CD4-positive, alpha-beta T cell treated with Interleukin-15 for 4 hours (primary cell): Measurements from ENCODE around the gene WDR37.
"Not testable (repeated sequence)": the region's sequence is repeated elsewhere in the genome, so short reads cannot be mapped to it uniquely, and the experiment has no call there.

Experiments
- DNase-seq: peaks from one replicate; pipeline ENCODE4 v3.0.0-alpha.2; 2020; ENCODE audit warnings: low spot score

WDR37 gene

DNA sequence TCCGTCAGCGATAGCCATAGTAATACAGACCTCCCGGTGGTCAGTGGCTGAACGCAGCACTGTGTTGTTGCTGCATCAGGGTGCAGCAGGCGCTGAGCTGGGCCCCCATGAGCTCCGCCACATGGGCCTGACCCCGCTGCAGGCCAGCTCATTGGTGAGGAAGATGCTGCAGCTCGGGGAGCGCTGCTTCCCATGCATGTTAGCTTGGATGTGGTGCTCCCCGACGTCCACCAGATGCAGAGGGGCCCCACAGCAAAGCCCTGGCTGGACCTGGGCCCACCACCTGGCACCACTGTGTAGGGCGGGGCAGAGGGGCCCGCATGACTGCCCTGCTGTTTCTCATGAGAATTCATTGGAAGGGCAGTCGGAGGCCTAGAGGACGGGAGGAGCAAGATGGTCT, 50.8 kb downstream of the WDR37 start:
- DNase-seq = no peak

DNA sequence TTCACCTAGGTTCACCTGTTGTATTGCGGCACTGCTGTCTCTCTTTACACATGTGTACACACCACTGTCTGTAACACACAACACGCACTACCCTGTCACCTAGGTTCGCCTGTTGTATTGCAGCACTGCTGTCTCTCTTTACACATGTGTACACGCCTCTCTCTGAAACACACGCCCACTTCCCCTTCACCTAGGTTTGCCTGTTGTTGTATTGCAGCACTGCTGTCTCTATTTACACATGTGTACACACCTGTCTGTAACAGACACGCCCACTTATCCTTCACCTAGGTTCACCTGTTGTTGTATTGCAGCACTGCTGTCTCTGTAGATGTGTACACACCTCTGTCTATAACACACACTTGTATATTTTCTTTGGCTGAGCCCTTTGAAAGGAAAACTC, 51.5 kb downstream of the WDR37 start:
- no peak for DNase-seq

DNA sequence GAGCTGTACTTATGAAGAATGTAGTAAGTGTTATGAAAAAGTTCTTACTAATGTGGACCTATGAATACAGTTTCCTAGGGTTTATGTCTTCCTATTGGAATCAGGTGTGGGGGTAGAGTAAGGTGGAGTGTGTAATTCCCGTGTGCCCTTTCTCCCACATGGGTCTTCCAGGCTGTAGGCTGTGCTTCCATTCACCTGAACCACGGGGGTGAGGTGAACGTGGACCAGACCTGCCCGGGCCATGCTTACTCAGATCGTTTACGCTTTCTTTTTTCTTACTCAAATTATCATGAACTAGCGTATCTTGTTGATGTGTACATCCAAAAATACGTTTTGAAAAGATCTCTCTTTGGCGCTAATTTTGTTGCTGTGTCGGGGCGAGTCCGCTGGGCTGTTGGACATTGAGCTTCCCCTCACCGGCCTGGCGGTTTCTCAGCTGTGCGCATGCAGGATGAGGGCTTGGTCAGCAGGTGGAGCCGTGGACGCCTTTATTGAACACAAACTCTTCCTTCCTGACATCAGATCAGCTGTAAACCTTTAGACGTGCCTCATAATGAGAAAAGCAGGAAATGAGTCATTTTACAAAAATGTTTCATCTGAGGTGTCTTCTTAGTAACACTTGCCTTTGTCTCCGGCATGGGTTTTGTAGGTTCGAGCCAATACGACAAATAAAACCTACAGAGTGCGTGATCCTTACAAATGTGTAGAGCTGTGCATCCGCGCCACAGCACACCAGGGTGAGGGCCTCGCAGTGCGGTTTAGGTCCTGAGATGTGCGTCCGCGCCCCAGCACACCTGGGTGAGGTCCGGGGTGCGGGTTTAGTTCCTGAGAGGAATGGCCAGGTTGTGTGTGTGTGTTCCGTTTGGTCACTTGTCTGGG, 53.8 kb downstream of the WDR37 start:
- peak; percentile 87 for DNase-seq

DNA sequence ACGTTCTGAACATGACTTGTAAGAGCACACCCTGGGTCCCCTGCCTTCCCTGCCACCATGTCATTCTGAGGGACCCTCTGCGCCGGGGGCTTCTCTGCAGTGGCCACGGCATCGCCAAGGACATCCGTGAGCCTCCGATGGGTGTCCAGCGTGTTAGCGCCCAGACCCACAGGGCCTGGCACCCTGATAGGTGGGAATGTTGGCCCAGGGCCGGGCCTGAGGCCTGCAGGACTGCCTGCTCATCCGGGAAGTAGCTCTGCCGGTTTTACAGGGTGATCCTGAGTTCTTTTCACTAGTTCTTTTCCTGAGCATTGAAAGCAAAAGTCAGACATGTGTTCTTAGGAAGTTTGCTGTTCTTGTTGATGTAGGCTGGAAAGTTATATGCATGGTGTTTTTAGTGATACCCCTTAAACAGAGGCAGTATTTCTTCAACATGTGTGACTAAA, 54.5 kb downstream of the WDR37 start:
- DNase-seq = no peak

DNA sequence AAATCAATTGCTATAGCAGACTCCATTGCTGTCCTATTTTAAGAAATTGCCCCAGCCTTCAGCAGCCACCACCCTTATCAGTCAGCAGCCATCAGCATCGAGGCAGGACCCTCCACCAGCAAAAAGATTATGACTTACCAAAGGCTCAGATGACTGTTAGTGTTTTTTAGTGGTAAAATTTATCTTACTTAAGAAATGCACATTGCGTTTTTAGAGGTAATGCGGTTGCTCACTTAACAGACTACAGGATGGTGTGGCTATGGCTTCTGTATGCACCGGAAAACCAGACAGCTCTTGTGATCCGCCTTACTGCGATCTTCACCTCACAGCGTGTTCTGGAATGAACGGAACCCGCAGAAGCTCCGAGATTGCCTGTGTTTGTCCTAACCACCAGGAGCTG, 58.1 kb downstream of the WDR37 start:
- no peak for DNase-seq

DNA sequence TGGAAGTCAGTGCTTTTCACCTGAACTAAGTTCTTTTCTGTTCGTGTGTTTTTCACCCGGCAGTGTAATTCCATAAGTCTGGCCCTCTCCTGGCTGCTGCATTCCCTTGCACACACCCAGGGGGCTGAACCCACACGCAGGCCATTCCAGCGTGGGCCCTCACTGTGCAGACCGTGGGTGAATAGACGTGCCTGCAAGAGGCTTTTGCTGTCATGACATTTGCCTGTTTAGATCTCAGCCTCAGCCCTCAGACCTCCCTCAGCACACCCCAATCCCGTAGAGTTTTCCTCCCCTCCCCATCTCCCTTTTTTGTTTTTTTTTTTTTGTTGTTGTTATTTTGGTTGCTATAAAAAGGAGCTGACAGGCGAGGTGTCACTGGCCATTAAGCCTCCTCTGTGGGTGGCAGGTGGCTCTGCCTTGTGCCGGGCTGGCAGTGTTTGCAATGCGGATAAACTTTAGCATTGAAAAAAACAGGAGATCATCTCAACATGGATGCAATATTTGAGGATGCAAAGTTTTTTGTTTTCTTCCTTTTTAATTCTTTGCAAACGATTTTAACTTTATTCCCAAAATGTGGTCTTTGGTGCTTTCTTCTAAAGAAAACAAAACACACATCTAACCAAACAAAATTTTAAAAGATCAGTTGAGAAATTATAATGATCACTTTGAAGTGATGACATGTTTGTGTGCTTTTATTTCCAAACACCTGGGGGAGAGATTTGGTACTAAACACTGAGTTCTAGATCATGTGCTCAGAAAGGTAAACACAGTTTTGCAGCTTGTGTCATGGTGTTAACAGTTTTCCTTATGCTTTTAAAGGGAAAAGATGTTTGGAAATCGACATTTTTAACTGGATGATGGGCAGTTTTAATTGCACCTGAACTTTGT, 58.8 kb downstream of the WDR37 start:
- no peak for DNase-seq

DNA sequence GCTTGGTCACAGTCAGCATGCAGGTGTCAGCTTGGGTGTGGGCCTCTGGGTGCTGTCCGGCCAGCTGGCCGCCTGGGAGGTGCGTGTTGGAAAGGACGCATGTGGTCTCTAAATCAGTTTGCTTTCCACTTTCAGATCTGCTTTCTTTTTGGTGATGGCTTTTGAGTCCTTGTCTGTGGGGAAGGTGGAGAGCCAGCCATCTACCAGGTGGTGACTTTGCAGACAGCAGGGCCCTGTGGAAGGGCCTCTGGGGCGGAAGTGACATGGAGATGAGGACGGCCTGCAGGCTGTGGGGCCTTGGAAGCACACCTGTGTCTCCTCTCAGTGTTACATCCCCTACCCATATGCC, 59.4 kb downstream of the WDR37 start:
- no peak for DNase-seq

DNA sequence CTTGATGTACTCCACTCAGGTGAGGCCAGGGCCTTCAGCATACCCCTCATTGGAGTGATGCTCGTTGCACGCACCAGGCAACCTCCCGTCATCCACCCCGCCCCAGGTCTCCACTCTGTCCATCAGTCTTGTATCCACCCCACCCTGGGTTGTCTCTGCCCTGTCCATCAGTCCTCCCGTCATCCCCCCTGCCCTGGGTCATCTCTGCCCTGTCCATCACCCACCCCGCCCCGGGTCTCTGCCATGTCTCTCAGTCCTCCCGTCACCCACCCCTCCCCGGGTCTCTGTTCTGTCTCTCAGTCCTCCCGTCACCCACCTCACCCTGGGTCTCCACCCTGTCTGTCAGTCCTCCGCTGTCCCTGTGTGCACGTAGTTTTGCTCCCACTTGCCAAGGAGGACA, 59.9 kb downstream of the WDR37 start:
- no peak for DNase-seq

DNA sequence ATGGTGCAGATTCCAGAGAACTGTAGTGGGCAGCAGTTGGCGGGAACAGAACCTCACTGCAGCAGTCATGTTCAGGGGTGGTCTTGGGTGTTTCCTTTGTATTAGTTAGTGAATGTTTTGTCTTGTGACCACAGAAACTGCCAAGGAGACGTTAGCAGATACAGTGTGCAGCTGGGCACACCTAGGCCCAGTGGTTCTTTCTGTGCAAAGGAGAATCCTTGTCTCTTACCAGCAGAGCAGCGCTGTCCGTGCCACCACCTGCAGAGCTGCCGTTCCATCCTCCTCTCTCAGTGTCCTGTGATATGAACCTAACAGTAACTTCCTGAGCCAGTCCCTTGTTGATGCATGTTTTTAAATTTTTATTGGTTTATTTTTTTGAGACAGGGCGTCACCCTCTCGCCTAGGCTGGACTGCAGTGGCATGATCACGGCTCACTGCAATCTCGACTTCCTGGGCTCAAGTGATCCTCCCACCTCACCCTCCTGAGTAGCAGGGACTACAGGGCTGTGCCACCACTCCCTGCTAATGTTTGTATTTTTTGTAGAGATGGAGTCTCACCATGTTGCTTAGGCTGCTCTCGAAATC, 60.6 kb downstream of the WDR37 start:
- no peak for DNase-seq

DNA sequence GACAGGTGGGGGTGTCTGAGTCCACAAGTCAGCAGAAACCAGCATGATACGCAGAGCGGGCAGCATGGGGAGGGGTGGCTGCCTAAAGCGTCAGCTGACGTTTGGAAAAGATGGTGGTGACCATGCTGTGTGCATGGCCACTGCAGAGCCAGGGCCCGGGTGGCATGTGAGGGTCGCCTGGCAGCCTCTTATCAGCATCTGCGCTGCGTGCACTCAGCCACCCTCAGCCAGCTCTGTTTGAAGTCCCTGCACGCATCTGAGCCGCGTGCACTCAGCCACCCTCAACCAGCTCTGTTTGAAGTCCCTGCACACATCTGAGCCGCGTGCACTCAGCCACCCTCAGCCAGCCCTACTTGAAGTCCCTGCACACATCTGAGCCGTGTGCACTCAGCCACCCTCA, 61.5 kb downstream of the WDR37 start:
- DNase-seq = no peak

DNA sequence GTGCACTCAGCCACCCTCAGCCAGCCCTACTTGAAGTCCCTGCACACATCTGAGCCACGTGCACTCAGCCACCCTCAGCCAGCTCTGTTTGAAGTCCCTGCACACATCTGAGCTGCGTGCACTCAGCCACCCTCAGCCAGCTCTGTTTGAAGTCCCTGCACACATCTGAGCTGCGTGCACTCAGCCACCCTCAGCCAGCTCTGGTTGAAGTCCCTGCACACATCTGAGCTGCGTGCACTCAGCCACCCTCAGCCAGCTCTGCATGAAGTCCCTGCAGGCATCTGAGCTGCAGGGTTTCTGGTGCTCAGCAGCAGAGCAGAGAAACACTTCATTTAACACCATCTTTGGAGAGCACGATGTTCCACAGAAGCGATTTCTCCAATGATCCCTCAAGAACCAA, 62.1 kb downstream of the WDR37 start:
- not testable (repeated sequence) for DNase-seq

DNA sequence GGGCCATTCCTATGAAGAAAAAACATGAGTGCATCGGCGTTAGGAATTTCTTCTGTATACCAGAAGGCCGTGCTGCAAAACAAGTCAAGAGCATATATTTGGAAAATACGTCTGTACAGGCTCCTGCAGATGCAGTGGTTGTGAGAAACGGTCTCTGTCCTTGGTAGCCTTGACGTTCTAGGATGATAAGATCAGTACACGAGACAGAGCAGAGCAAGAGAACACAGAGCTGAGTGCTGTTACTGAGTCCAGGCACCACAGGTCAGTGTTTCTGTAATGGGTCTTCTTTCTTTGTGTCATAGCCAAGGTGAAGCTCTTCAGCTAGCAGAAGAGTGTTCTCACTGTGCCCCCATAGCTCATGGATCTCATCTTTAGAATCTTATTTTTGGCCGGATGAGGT, 62.8 kb downstream of the WDR37 start:
- no peak for DNase-seq

DNA sequence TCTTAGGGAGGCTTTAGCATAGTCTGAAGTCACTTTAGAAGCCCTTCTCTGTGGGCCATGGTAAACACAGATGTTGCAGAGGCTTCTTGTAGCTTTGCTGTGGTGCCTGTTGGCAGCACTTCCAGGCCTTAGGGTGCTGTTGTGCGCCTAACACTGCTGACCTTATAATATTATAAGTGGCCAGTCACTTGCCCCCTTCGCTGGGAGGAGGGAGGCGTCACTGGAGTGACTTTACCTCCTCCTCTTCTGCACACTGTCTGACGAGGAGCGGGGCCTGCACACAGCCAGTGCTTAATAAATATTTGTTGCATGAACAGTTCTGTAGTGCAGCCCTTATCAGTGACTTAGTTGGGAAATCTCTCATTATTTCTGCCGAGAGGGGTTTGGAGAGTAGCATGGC, 63.3 kb downstream of the WDR37 start:
- no peak for DNase-seq

DNA sequence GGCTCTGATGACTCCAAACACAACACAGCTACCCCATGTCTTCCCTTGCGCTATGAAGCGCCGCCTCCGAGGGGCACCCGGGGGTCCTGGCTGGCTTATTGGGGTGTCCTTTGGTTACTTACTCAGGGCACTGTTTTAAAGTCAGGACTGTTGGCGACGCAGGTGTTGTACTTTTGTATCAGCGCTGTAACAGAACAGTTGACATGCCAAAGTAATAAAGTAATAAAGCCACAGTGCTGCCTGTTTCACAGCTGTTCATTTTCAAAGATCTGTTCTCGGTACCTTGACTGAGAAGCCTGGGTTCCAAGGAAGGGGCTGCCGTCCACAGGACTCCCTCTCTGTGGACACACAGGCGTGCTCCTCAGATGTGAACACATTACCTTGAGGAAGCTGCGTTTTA, 64.1 kb downstream of the WDR37 start:
- no peak for DNase-seq

DNA sequence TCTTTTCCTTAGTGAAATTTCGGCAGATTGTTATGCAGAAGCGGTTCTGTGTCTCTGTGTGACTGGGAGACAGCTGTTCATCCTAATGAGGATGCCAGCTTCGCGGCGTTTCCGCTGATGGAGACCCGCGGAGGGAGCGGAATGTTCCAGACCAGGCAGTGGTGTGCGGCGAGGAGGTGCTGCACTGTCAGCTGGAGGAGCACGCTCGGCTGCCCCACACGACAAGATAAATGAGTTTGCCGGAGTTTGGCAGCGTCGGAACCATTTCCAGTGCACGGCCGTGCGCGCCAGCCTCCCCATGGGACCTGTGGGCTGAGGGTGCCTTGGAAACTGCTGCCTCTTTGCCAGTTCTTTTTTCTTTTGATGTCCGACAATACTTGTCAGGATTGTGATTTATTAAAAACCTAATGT, 64.6 kb downstream of the WDR37 start:
- DNase-seq = no peak

DNA sequence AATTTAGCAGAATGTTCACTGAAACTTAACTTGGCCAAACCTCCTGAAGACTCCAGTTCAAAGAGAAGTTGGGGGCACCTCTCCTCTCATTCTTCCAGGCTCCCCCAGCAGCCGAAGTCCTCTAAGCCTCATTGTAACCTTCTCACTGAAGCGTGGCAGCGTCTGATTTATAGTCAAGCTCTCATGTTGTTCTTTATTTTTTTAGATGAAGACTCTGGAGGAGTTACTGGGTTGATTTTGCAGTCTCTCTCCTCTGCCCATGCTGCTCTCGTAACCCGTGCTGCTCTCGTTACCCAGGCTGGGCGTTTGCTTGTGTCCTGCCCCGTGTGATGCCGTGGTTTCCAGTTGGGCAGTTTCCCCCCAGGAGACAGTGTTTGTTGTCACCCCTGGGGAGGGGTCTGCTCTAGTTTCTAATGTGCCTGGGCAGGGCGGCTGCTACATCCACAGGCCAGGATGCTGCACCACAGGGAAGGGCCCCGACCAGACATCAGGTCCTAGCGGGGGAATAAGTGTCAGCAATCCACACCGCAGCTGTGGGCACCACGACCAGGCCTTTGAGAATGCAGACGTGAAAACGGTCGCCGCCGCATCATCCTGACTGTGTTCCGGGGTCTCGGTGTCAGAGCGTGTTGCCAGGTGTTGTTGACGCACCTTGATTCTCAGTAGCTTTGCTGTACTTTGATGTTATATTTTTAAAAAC, 65.2 kb downstream of the WDR37 start:
- no peak for DNase-seq

DNA sequence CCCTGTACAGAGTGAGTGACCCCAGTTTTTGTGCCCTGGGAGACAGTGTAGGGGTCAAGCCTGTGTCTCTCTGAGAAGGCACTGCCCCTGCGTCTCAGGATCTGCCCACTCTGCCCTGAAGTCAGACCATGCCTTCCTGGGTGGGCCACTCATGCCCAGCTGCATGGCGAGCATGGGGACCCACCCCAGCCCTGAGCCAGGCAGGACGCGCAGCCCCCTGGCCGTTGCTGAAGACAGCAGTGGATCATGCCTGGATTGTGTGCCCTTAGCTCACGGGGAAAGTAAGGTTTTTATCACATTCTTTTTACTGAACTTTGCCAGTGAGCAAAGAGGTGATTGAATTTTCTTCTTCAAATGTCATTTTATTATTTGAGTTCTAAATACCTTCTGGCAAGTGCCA, 66.2 kb downstream of the WDR37 start:
- no peak for DNase-seq

DNA sequence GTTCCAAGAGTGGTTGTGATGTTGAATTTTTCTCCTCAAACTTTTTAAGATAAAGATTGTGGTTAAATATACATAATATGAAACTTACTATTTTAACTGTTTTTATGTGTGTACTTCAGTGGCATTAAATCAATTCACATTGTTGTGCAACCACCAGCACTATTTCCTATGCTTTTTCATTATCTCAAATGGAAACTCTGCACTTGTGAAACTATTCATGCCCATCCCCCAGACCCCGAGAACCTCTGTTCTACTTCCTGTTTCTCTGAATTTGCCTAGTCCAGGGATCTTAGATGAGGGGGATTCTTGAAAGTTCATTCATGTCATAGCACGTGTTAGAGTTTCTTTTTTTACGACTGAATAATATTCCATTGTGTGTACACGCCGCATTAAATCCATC, 67.0 kb downstream of the WDR37 start:
- DNase-seq = no peak

DNA sequence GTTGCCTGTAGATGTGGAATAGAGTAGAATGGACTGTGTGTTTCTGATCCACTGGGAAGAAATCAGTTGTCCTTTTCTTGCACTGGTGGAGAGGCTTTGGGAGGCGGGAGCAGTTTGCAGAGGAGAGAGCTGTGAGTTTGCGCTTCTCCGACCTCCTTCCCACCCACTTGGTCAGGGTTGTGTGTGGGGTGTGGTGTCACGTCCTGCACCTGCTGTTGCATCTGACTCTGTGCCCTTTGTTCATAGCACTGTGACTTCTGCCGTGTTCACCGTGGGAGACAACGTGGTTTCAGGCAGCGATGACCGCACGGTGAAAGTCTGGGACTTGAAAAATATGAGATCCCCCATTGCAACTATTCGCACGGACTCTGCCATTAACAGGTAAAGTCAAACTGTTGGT, 67.8 kb downstream of the WDR37 start:
- no peak for DNase-seq

DNA sequence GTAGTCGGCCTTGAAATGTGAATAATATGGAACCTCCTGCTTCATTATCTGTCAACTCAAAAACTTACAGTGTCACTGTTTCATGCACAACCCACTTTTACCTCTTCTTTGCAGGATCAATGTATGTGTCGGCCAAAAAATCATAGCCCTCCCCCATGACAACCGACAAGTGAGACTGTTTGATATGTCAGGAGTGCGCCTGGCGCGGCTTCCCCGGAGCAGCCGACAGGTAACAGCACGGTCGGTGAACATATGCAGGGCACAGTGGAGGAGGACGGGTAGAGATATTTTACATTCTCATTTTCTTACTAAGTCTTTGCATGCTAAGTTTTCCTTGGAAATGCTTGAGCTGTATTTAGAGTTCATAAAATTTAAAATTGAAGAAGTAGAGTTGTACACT, 68.6 kb downstream of the WDR37 start:
- DNase-seq = no peak

DNA sequence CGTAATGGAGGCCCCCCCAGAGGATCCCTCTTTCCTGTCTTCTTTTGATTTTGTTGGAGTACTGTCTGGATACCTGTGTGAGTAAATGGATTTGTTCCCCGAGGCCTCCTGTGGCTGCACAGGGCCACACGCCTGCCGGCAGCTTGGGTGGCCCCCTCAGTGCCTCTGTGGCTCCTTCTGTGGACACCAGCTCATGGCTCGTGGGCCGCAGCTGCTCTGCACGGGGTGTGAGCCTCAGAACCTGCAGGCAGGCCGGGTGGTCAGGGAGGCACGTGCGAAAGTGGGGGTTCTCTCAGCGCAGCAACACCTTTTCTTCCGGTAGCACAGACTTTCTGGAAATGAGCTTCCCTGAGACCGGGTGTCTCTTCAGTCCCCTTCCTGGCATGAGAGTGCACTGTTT, 70.3 kb downstream of the WDR37 start:
- DNase-seq = no peak

DNA sequence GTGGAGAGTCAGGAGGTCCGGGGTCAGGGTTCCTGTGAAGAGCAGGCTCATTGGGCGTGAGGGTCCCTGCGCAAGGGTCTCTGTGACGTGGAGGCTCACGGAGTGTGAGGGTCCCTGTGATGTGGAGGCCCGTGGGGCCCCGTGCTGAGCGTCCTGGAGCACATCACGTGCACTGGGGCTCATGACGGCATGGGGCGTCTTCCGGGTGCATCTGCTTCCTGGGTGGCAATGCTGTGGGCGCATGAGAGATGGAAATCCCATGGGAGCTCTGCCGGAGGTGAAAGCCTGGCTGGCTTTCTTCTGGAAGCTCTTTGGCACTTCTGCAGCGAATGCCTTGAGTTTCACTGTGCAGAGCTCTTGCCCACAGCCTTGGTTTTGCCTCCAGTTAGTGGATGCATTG, 71.4 kb downstream of the WDR37 start:
- DNase-seq = no peak
